Measurements from ENCODE around the gene CIP2A. TPM values are rescaled to one million over a fixed set of nuclear protein-coding genes. Genes with fewer than 3 reads are reported as not detected.

Gene CIP2A
- total and polyA plus RNA-seq, 4 donors: 0.62 to 44.9 (median 0.95) TPM

DNA sequence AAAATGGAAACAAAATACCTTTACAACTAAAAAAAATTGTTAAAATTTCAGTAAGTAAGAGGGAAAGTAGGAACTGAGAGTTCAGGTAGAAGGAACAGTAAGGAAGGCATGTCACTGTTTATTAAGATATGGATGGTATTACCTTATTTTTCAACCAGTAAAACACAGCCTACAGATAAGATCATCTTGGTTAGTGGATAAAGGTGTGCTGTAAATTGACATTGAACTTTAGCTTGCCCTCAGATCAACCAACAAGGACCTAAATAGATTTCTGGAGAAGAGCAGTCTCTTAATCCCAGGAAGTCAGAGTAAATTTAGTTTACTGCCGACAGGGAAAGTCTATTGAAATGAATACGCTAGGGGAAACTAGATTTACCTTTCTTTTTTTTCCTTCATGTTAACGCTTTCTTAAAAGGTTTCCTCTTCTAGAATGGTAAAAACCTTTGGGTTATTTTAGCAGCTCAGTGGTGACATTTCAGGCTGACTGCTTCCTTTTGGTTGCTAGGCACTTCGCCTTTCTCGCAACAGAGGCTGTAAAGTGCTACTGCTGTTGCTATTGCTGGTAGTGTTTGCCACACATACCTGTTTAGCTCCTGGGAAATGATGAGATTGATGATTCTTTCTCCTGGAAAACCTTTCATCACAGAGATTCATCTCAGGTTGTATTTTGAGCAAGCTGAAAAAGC, 13.2 kb upstream of the CIP2A start:
- Histone ChIP-seq H3K4me1 (ENCODE audit: control insufficient read depth in 4 of 4, insufficient read depth in 4 of 4, low read length in 3 of 4) (peaks cover 0 to 2% (median 0%) of the 10 kb centered on the region in 4 donors), H3K27me3 (ENCODE audit: control insufficient read depth in 4 of 4, insufficient read depth in 4 of 4, low read length in 3 of 4) (no peaks in the 10 kb centered on the region), H3K27ac (ENCODE audit: low read depth in 1 of 2, low read length in 2 of 2) (no peak overlapping the region), H3K9ac (ENCODE audit: low read depth in 1 of 2, low read length in 2 of 2) (no peak overlapping the region), H3K9me3 (ENCODE audit: control insufficient read depth in 4 of 4, low read length in 3 of 4) (no peaks in the 10 kb centered on the region), H3K4me3 (ENCODE audit: low read depth in 1 of 3, low read length in 3 of 3) (no peak overlapping the region), H3K36me3 (ENCODE audit: control insufficient read depth in 4 of 4, insufficient read depth in 3 of 4, low read depth in 1 of 4, low read length in 3 of 4) (no peaks in the 10 kb centered on the region)
- no peak for TF ChIP-seq YY1 (IDR thresholded peaks at IDR 0.05)
- TF ChIP-seq EGR1 (IDR thresholded peaks at IDR 0.05; ENCODE audit: low read depth in 2 of 2): no peak
- TF ChIP-seq, protein P1, sequence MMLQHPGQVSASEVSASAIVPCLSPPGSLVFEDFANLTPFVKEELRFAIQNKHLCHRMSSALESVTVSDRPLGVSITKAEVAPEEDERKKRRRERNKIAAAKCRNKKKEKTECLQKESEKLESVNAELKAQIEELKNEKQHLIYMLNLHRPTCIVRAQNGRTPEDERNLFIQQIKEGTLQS (IDR thresholded peaks at IDR 0.05): no peak
- no peak for TF ChIP-seq JUND (IDR thresholded peaks at IDR 0.05)
- TF ChIP-seq HNF4G (IDR thresholded peaks at IDR 0.05): no peak
- 87% methylated on average over 5 of the region's 5 CpGs for WGBS
- no peak for DNase-seq (ENCODE audit: low spot score)

DNA sequence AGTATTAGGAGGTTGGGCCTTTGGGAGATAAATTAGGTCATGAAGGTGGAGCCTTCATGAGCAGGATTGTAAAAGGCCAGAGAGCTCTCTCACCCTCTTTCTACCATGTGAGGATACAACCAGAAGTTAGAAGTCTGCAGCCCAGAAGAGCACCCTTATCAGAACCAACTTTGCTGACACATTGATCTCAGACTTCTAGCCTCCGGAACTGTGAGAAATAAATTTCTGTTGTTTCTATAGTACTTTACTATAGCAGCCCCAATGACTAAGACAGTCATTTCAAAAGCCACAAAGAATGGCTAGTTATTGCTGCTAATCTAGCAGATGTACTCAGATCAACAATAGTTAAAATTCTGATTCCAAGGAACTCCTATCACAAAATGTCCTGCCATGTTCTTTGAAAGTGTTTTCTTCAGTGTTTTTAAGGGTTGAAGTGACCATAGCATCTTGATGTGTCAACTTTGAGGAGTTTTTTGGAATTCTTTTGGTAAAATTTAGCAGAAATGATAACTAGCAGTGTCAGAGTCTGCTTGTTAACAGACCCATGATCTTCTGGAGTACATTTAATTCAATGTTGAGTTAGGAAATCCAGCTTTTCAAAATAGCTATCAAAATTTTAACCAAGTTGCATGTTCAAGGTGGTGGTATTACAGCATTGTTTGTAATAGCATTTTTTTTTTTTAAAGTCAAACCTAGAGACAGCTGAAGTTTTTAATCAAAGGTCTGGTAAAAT, 10.6 kb upstream of the CIP2A start:
- no peaks in the 10 kb centered on the region for H3K9me3 ChIP-seq (ENCODE audit: control insufficient read depth in 4 of 4, low read length in 3 of 4)
- no peak overlapping the region for H3K9ac ChIP-seq (ENCODE audit: low read depth in 1 of 2, low read length in 2 of 2)
- H3K27me3 ChIP-seq (ENCODE audit: control insufficient read depth in 4 of 4, insufficient read depth in 4 of 4, low read length in 3 of 4): no peaks in the 10 kb centered on the region
- H3K27ac ChIP-seq (ENCODE audit: low read depth in 1 of 2, low read length in 2 of 2): no peak overlapping the region
- no peak overlapping the region for H3K4me3 ChIP-seq (ENCODE audit: low read depth in 1 of 3, low read length in 3 of 3)
- no peaks in the 10 kb centered on the region for H3K36me3 ChIP-seq (ENCODE audit: control insufficient read depth in 4 of 4, insufficient read depth in 3 of 4, low read depth in 1 of 4, low read length in 3 of 4)
- peaks cover 0 to 2% (median 0%) of the 10 kb centered on the region in 4 donors for H3K4me1 ChIP-seq (ENCODE audit: control insufficient read depth in 4 of 4, insufficient read depth in 4 of 4, low read length in 3 of 4)
- TF ChIP-seq, protein P1 (IDR thresholded peaks at IDR 0.05): no peak
- TF ChIP-seq, protein P2, sequence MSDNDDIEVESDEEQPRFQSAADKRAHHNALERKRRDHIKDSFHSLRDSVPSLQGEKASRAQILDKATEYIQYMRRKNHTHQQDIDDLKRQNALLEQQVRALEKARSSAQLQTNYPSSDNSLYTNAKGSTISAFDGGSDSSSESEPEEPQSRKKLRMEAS (IDR thresholded peaks at IDR 0.05): no peak
- TF ChIP-seq NR2F2 (IDR thresholded peaks at IDR 0.05) (no peak), YY1 (IDR thresholded peaks at IDR 0.05) (no peak)
- WGBS: 93% methylated on average over 1 of the region's 1 CpG
- DNase-seq (ENCODE audit: low spot score): no peak

DNA sequence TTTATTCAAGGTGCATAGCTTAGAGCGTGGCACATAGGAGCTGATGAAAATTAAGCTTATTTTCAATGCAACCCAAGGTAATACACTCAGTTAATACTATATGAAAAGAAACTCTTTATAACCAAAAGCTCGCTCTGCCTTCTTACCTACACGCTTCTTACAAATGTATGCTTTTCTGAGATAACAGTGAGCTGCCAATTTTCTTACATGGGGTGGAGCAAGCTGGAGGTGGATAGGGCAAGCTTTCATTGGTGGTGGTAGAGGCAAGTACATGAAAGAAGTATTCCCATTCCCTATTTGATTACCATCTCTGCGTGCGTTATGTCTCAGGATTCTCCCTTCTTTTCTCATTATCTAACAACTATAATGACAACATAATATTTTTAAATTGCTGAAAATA, 9.1 kb upstream of the CIP2A start:
- no peak for DNase-seq (ENCODE audit: low spot score)
- no peak for TF ChIP-seq RXRA (IDR thresholded peaks at IDR 0.05)
- TF ChIP-seq, protein P3, sequence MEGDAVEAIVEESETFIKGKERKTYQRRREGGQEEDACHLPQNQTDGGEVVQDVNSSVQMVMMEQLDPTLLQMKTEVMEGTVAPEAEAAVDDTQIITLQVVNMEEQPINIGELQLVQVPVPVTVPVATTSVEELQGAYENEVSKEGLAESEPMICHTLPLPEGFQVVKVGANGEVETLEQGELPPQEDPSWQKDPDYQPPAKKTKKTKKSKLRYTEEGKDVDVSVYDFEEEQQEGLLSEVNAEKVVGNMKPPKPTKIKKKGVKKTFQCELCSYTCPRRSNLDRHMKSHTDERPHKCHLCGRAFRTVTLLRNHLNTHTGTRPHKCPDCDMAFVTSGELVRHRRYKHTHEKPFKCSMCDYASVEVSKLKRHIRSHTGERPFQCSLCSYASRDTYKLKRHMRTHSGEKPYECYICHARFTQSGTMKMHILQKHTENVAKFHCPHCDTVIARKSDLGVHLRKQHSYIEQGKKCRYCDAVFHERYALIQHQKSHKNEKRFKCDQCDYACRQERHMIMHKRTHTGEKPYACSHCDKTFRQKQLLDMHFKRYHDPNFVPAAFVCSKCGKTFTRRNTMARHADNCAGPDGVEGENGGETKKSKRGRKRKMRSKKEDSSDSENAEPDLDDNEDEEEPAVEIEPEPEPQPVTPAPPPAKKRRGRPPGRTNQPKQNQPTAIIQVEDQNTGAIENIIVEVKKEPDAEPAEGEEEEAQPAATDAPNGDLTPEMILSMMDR (IDR thresholded peaks at IDR 0.05; ENCODE audit: low read depth, low read length, missing input control): no peak
- Histone ChIP-seq H3K27me3 (ENCODE audit: control insufficient read depth in 4 of 4, insufficient read depth in 4 of 4, low read length in 3 of 4) (no peaks in the 10 kb centered on the region), H3K9me3 (ENCODE audit: control insufficient read depth in 4 of 4, low read length in 3 of 4) (no peaks in the 10 kb centered on the region), H3K27ac (ENCODE audit: low read depth in 1 of 2, low read length in 2 of 2) (no peak overlapping the region), H3K36me3 (ENCODE audit: control insufficient read depth in 4 of 4, insufficient read depth in 3 of 4, low read depth in 1 of 4, low read length in 3 of 4) (no peaks in the 10 kb centered on the region), H3K9ac (ENCODE audit: low read depth in 1 of 2, low read length in 2 of 2) (no peak overlapping the region), H3K4me3 (ENCODE audit: low read depth in 1 of 3, low read length in 3 of 3) (no peak overlapping the region), H3K4me1 (ENCODE audit: control insufficient read depth in 4 of 4, insufficient read depth in 4 of 4, low read length in 3 of 4) (no peaks in the 10 kb centered on the region)
- 91% methylated on average over 5 of the region's 5 CpGs for WGBS
